ENCODE results near the gene ADK.

ADK gene

DNA sequence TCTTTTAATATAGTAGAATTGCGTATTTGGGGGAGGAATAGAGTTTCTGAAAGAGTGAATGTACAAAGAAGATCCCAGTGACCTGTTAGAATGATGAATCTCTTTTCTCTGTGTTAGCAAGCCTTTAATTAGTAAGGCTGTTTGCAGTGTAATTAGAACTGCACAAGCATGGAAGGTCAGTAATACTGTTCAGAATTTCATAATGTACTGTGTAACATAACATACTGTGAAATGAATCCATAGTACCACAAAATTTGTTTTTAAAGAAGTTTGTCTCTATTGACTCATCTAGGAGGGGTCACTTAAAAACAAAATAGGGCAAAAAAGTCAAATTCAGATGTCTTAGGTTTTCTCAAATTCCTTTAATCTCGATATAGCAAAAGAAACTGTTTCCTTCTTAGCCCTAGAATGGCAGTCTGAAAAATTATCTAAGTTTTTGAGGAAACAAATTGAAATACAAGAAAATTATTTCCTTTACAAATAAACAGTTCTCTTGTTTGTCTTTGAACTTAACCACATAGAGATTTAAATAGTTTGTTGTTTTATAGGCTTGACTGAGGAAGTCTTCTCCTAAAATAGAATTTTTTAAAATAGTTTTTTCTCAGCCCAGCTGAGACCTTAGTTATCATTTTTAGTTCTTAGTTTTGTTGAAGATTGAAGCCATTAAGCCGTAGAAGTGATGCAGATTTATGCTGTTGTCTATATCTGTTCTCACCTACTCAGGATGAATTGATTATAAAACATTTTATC, 12.5 kb downstream of the ADK start:
- Histone ChIP-seq H3K9ac (ENCODE audit: low read depth in 1 of 2, low read length in 2 of 2) (no peak overlapping the region), H3K27ac (ENCODE audit: low read depth in 2 of 2, low read length in 2 of 2) (no peak overlapping the region), H3K4me3 (ENCODE audit: low read length in 2 of 2) (no peak overlapping the region), H3K9me3 (ENCODE audit: control insufficient read depth in 2 of 2, low read length in 2 of 2) (no peaks in the 10 kb centered on the region), H3K4me1 (ENCODE audit: control insufficient read depth in 2 of 2, insufficient read depth in 2 of 2, low read length in 2 of 2) (peaks cover 0 to 6% of the 10 kb centered on the region in 2 donors), H3K27me3 (ENCODE audit: control insufficient read depth in 2 of 2, insufficient read depth in 2 of 2, low read length in 2 of 2) (no peaks in the 10 kb centered on the region), H3K36me3 (ENCODE audit: control insufficient read depth in 2 of 2, insufficient read depth in 2 of 2, low read length in 2 of 2) (no peaks in the 10 kb centered on the region)

- Histone ChIP-seq H3K4me3 (ENCODE audit: low read length in 2 of 2) (no peak overlapping the region), H3K4me1 (ENCODE audit: control insufficient read depth in 2 of 2, insufficient read depth in 2 of 2, low read length in 2 of 2) (peaks cover 0 to 6% of the 10 kb centered on the region in 2 donors), H3K9me3 (ENCODE audit: control insufficient read depth in 2 of 2, low read length in 2 of 2) (no peaks in the 10 kb centered on the region), H3K9ac (ENCODE audit: low read depth in 1 of 2, low read length in 2 of 2) (no peak overlapping the region), H3K27ac (ENCODE audit: low read depth in 2 of 2, low read length in 2 of 2) (no peak overlapping the region), H3K36me3 (ENCODE audit: control insufficient read depth in 2 of 2, insufficient read depth in 2 of 2, low read length in 2 of 2) (no peaks in the 10 kb centered on the region), H3K27me3 (ENCODE audit: control insufficient read depth in 2 of 2, insufficient read depth in 2 of 2, low read length in 2 of 2) (no peaks in the 10 kb centered on the region)
Observed at GRCh38 chr10:74164716-74165529, 13.9 kb downstream of the ADK start.

DNA sequence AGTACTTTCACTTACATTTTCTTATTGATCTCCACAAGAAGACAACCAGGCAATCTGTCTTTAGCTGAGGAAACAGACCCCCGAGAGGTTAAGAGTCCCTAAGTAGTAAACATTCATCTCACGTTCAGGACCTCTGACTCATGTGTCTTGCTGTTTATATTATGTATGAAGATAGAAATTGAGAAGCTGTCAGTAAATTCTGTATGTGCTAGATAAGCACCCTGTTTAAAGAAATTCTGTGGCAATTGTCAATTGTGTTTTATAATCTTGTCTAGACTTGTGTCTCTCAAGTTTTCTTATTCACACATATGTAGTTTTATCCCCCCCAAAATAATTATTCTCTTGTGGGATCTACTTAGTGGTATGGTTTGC, 14.5 kb downstream of the ADK start:
- H3K4me1 ChIP-seq (ENCODE audit: control insufficient read depth in 2 of 2, insufficient read depth in 2 of 2, low read length in 2 of 2), result peaks cover 0 to 6% of the 10 kb centered on the region in 2 donors
- no peak overlapping the region for H3K4me3 ChIP-seq (ENCODE audit: low read length in 2 of 2)
- H3K27me3 ChIP-seq (ENCODE audit: control insufficient read depth in 2 of 2, insufficient read depth in 2 of 2, low read length in 2 of 2), result no peaks in the 10 kb centered on the region
- H3K36me3 ChIP-seq (ENCODE audit: control insufficient read depth in 2 of 2, insufficient read depth in 2 of 2, low read length in 2 of 2), result no peaks in the 10 kb centered on the region
- H3K9me3 ChIP-seq (ENCODE audit: control insufficient read depth in 2 of 2, low read length in 2 of 2), result no peaks in the 10 kb centered on the region
- no peak overlapping the region for H3K27ac ChIP-seq (ENCODE audit: low read depth in 2 of 2, low read length in 2 of 2)
- no peak overlapping the region for H3K9ac ChIP-seq (ENCODE audit: low read depth in 1 of 2, low read length in 2 of 2)

- H3K36me3 ChIP-seq (ENCODE audit: control insufficient read depth in 2 of 2, insufficient read depth in 2 of 2, low read length in 2 of 2), result no peaks in the 10 kb centered on the region
- H3K4me1 ChIP-seq (ENCODE audit: control insufficient read depth in 2 of 2, insufficient read depth in 2 of 2, low read length in 2 of 2), result peaks cover 0 to 6% of the 10 kb centered on the region in 2 donors
- H3K4me3 ChIP-seq (ENCODE audit: low read length in 2 of 2), result no peak overlapping the region
- no peak overlapping the region for H3K9ac ChIP-seq (ENCODE audit: low read depth in 1 of 2, low read length in 2 of 2)
- no peaks in the 10 kb centered on the region for H3K9me3 ChIP-seq (ENCODE audit: control insufficient read depth in 2 of 2, low read length in 2 of 2)
- no peaks in the 10 kb centered on the region for H3K27me3 ChIP-seq (ENCODE audit: control insufficient read depth in 2 of 2, insufficient read depth in 2 of 2, low read length in 2 of 2)
- H3K27ac ChIP-seq (ENCODE audit: low read depth in 2 of 2, low read length in 2 of 2), result no peak overlapping the region
Observed at GRCh38 chr10:74167443-74167842, 16.4 kb downstream of the ADK start.

DNA sequence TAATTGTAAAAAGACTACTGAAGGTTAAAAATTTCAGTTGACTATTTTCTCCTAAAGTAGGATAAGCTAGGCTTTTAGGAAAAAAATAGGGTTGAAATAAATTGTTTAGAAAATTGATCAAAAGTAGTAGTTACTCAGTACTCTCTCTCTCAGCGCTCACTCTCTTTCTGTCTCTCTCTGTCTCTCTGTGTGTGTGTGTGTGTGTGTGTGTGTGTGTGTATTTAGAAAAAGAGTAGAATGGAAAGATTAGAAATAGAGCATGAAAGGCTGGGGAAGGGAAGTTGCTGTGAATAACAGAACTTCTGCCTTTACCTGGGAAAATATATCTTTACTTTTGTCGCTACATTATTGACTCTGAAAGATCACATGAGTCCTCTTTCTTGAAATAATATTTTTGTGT, 20.6 kb downstream of the ADK start:
- no peak overlapping the region for H3K4me3 ChIP-seq (ENCODE audit: low read length in 2 of 2)
- peaks cover 9 to 12% of the 10 kb centered on the region in 2 donors for H3K4me1 ChIP-seq (ENCODE audit: control insufficient read depth in 2 of 2, insufficient read depth in 2 of 2, low read length in 2 of 2)
- H3K27ac ChIP-seq (ENCODE audit: low read depth in 2 of 2, low read length in 2 of 2), result no peak overlapping the region
- no peak overlapping the region for H3K9ac ChIP-seq (ENCODE audit: low read depth in 1 of 2, low read length in 2 of 2)
- H3K27me3 ChIP-seq (ENCODE audit: control insufficient read depth in 2 of 2, insufficient read depth in 2 of 2, low read length in 2 of 2), result no peaks in the 10 kb centered on the region
- no peaks in the 10 kb centered on the region for H3K36me3 ChIP-seq (ENCODE audit: control insufficient read depth in 2 of 2, insufficient read depth in 2 of 2, low read length in 2 of 2)
- no peaks in the 10 kb centered on the region for H3K9me3 ChIP-seq (ENCODE audit: control insufficient read depth in 2 of 2, low read length in 2 of 2)

- no peak overlapping the region for H3K4me3 ChIP-seq (ENCODE audit: low read length in 2 of 2)
- peak overlapping the region; percentile 69 to 72 for H3K27ac ChIP-seq (ENCODE audit: low read depth in 2 of 2, low read length in 2 of 2)
- no peaks in the 10 kb centered on the region for H3K27me3 ChIP-seq (ENCODE audit: control insufficient read depth in 2 of 2, insufficient read depth in 2 of 2, low read length in 2 of 2)
- peaks cover 15 to 17% of the 10 kb centered on the region in 2 donors for H3K4me1 ChIP-seq (ENCODE audit: control insufficient read depth in 2 of 2, insufficient read depth in 2 of 2, low read length in 2 of 2)
- no peaks in the 10 kb centered on the region for H3K9me3 ChIP-seq (ENCODE audit: control insufficient read depth in 2 of 2, low read length in 2 of 2)
- no peaks in the 10 kb centered on the region for H3K36me3 ChIP-seq (ENCODE audit: control insufficient read depth in 2 of 2, insufficient read depth in 2 of 2, low read length in 2 of 2)
- no peak overlapping the region for H3K9ac ChIP-seq (ENCODE audit: low read depth in 1 of 2, low read length in 2 of 2)
Observed at GRCh38 chr10:74174521-74174920, 23.5 kb downstream of the ADK start.

- Histone ChIP-seq H3K36me3 (ENCODE audit: control insufficient read depth in 2 of 2, insufficient read depth in 2 of 2, low read length in 2 of 2) (no peaks in the 10 kb centered on the region), H3K4me3 (ENCODE audit: low read length in 2 of 2) (peak overlapping the region; percentile 79 to 95), H3K27ac (ENCODE audit: low read depth in 2 of 2, low read length in 2 of 2) (peak overlapping the region; percentile 91 to 94), H3K9ac (ENCODE audit: low read depth in 1 of 2, low read length in 2 of 2) (peak overlapping the region; percentile 87 to 93), H3K27me3 (ENCODE audit: control insufficient read depth in 2 of 2, insufficient read depth in 2 of 2, low read length in 2 of 2) (no peaks in the 10 kb centered on the region), H3K9me3 (ENCODE audit: control insufficient read depth in 2 of 2, low read length in 2 of 2) (no peaks in the 10 kb centered on the region), H3K4me1 (ENCODE audit: control insufficient read depth in 2 of 2, insufficient read depth in 2 of 2, low read length in 2 of 2) (peaks cover 15 to 17% of the 10 kb centered on the region in 2 donors)
Observed at GRCh38 chr10:74175510-74176379, 24.7 kb downstream of the ADK start.

- Histone ChIP-seq H3K4me3 (ENCODE audit: low read length in 2 of 2) (peak overlapping the region; percentile 79 to 95), H3K27ac (ENCODE audit: low read depth in 2 of 2, low read length in 2 of 2) (peak overlapping the region; percentile 91 to 94), H3K27me3 (ENCODE audit: control insufficient read depth in 2 of 2, insufficient read depth in 2 of 2, low read length in 2 of 2) (no peaks in the 10 kb centered on the region), H3K36me3 (ENCODE audit: control insufficient read depth in 2 of 2, insufficient read depth in 2 of 2, low read length in 2 of 2) (no peaks in the 10 kb centered on the region), H3K9me3 (ENCODE audit: control insufficient read depth in 2 of 2, low read length in 2 of 2) (no peaks in the 10 kb centered on the region), H3K9ac (ENCODE audit: low read depth in 1 of 2, low read length in 2 of 2) (peak overlapping the region; percentile 87 to 93), H3K4me1 (ENCODE audit: control insufficient read depth in 2 of 2, insufficient read depth in 2 of 2, low read length in 2 of 2) (peaks cover 15 to 17% of the 10 kb centered on the region in 2 donors)
Observed at GRCh38 chr10:74176380-74177139, 25.5 kb downstream of the ADK start.

DNA sequence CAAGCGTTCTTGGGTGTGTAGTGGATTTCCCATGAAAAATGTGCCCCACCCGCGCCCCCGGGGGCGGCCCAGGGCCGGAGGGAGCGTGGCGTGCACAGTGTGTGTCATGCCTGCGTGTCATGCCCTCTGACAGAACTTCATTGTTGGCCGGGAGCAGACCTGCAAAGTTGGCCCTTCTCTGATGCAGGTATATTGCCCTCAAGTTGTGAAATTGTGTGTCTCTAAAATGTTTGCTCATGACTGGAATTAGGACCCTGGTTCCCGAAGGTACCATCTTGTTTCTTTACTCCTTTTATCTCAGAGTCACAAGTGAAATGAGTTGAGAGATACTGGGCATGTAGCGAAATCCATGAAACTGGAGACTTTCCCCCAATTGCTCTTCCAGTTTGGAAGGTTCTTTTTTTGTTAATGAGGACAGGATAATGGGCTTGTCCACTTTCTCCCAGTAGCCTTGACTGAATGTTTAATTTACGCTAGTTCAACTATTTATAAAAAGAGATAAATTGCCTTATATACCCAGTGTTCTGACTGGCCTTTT, 26.2 kb downstream of the ADK start:
- Histone ChIP-seq H3K4me3 (ENCODE audit: low read length in 2 of 2) (peak overlapping the region; percentile 79 to 95), H3K36me3 (ENCODE audit: control insufficient read depth in 2 of 2, insufficient read depth in 2 of 2, low read length in 2 of 2) (no peaks in the 10 kb centered on the region), H3K4me1 (ENCODE audit: control insufficient read depth in 2 of 2, insufficient read depth in 2 of 2, low read length in 2 of 2) (peaks cover 15 to 17% of the 10 kb centered on the region in 2 donors), H3K9me3 (ENCODE audit: control insufficient read depth in 2 of 2, low read length in 2 of 2) (no peaks in the 10 kb centered on the region), H3K27me3 (ENCODE audit: control insufficient read depth in 2 of 2, insufficient read depth in 2 of 2, low read length in 2 of 2) (no peaks in the 10 kb centered on the region), H3K27ac (ENCODE audit: low read depth in 2 of 2, low read length in 2 of 2) (peak overlapping the region; percentile 91 to 94), H3K9ac (ENCODE audit: low read depth in 1 of 2, low read length in 2 of 2) (peak overlapping the region; percentile 87 to 93)

Measured in mucosa of rectum (tissue), 2 donors.